OCI-M2 (cell line): Measurements from ENCODE around the gene AGBL4.
"Not testable (repeated sequence)": the region's sequence is repeated elsewhere in the genome, so short reads cannot be mapped to it uniquely, and the experiment has no call there.

Source experiments
- DNase-seq: peaks from one replicate; lab custom pipeline; 2025; ENCODE audit not compliant: unreplicated experiment; lab: John Stamatoyannopoulos, UW

The AGBL4 gene

GRCh38 chr1:49319426-49319963 lies 704.3 kb downstream of the AGBL4 start:
- DNase-seq, result no peak

- no peak for DNase-seq
These were observed 705.5 kb downstream of the AGBL4 start for GRCh38 chr1:49318218-49318617.

- no peak for DNase-seq
These were observed 716.3 kb downstream of the AGBL4 start for GRCh38 chr1:49307457-49307856.

- no peak for DNase-seq
These were observed 717.2 kb downstream of the AGBL4 start for GRCh38 chr1:49306507-49307070.

- not testable (repeated sequence) for DNase-seq
These were observed 721.4 kb downstream of the AGBL4 start for GRCh38 chr1:49302400-49302799.

- DNase-seq, result no peak
These were observed 725.5 kb downstream of the AGBL4 start for GRCh38 chr1:49298304-49298703.

- DNase-seq, result no peak
These were observed 726.0 kb downstream of the AGBL4 start for GRCh38 chr1:49297783-49298182.

GRCh38 chr1:49294539-49294938 lies 729.2 kb downstream of the AGBL4 start:
- no peak for DNase-seq

GRCh38 chr1:49293016-49293415 lies 730.7 kb downstream of the AGBL4 start:
- no peak for DNase-seq

- not testable (repeated sequence) for DNase-seq
These were observed 766.3 kb downstream of the AGBL4 start for GRCh38 chr1:49257211-49258049.

GRCh38 chr1:49252917-49253316 lies 770.8 kb downstream of the AGBL4 start:
- no peak for DNase-seq

GRCh38 chr1:49251019-49251784 lies 772.6 kb downstream of the AGBL4 start:
- DNase-seq, result no peak

- DNase-seq, result no peak
These were observed 783.0 kb downstream of the AGBL4 start for GRCh38 chr1:49240709-49241221.

GRCh38 chr1:49234988-49235387 lies 788.8 kb downstream of the AGBL4 start:
- DNase-seq, result no peak

GRCh38 chr1:49229555-49229954 lies 794.2 kb downstream of the AGBL4 start:
- DNase-seq, result no peak

GRCh38 chr1:49226758-49227157 lies 797.0 kb downstream of the AGBL4 start:
- no peak for DNase-seq

GRCh38 chr1:49225464-49225863 lies 798.3 kb downstream of the AGBL4 start:
- no peak for DNase-seq

- no peak for DNase-seq
These were observed 810.5 kb downstream of the AGBL4 start for GRCh38 chr1:49213301-49213700.

- DNase-seq, result no peak
These were observed 815.0 kb downstream of the AGBL4 start for GRCh38 chr1:49208712-49209111.

- DNase-seq, result no peak
These were observed 819.0 kb downstream of the AGBL4 start for GRCh38 chr1:49204720-49205119.

- no peak for DNase-seq
These were observed 823.0 kb downstream of the AGBL4 start for GRCh38 chr1:49200738-49201137.
